ENCODE data around the gene EPAS1. TPM values are rescaled to one million over a fixed set of nuclear protein-coding genes. Genes with fewer than 3 reads are reported as not detected.

Gene EPAS1
- total and polyA plus RNA-seq, 9 of the 15 experiments (the other 6 are each of a cell fraction or from before 2014, with no cell fraction given), result 0.25 to 11.2 (median 4.1) TPM

DNA sequence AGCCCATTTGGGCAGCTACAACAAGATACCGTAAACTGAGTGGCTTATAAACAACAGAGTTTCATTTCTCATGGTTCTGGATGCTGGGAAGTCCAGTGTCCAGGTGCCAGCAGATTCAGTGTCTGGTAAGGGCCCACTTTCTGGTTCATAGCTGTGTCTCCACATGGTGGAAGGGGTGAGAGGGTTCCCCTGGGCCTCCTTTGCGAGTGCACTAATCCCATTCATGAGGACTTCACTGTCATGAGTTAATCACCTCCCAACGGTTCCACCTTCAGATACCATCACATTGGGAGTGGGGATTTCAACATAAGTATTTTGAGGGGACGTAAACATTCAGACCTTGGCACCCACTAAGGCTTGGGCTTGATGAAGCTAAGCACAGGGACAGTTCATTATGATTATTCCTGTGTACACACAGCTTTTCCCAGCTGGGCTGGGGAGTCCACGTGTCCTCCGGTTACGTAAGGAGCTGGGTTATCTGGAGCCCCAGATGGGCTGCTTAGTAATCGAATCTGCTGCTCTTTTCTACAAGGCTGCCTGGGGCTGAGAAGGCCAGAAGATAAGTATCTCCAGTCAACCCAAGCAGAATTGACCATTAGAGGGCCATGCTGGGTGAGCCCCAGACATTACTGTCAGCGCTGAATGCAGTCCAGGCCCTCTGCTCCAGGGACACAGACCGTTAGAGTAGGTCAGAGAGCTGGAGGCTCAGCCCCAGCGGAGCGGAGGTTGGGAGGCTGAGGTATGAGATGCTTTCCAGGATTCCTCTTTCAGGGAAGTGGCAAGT lies 42.7 kb downstream of the EPAS1 start (continued):
- TF ChIP-seq RBM22 (IDR thresholded peaks at IDR 0.05; ENCODE audit: low read depth, low read length, poor library complexity, severe bottlenecking) (no peak), CBX3 (IDR thresholded peaks at IDR 0.05; ENCODE audit: borderline replicate concordance in 1 of 2, low read length in 2 of 2) (peak in 1 of 2 experiments; percentile 93; a peak in 2 of 3 replicates), GTF2E2 (tag; IDR thresholded peaks at IDR 0.05) (0 out of 2 replicates have a peak, but pooled peaks have one; percentile 32), SOX6 (IDR thresholded peaks at IDR 0.05) (peak; percentile 96), SREBF2 (CRISPR knock-in tag; IDR thresholded peaks at IDR 0.05) (no peak), ZNF764 (CRISPR knock-in tag; IDR thresholded peaks at IDR 0.05; ENCODE audit: low read depth) (no peak), MCM3 (IDR thresholded peaks at IDR 0.05) (no peak), ADNP (tag; IDR thresholded peaks at IDR 0.05) (peak; percentile 50), MCM2 (IDR thresholded peaks at IDR 0.05; ENCODE audit: low read depth) (no peak), ETV6 (IDR thresholded peaks at IDR 0.05; ENCODE audit: borderline replicate concordance in 1 of 2, low read depth in 2 of 2, low read length in 1 of 2) (0 out of 4 replicates have a peak, but pooled peaks of 1 of the 2 experiments have one; percentile 70), ETV6 (CRISPR knock-in tag; IDR thresholded peaks at IDR 0.05; ENCODE audit: borderline replicate concordance) (no peak), RBFOX2 (IDR thresholded peaks at IDR 0.05; ENCODE audit: low read depth, low read length) (0 out of 2 replicates have a peak, but pooled peaks have one; percentile 20)
- TF ChIP-seq, protein P1, sequence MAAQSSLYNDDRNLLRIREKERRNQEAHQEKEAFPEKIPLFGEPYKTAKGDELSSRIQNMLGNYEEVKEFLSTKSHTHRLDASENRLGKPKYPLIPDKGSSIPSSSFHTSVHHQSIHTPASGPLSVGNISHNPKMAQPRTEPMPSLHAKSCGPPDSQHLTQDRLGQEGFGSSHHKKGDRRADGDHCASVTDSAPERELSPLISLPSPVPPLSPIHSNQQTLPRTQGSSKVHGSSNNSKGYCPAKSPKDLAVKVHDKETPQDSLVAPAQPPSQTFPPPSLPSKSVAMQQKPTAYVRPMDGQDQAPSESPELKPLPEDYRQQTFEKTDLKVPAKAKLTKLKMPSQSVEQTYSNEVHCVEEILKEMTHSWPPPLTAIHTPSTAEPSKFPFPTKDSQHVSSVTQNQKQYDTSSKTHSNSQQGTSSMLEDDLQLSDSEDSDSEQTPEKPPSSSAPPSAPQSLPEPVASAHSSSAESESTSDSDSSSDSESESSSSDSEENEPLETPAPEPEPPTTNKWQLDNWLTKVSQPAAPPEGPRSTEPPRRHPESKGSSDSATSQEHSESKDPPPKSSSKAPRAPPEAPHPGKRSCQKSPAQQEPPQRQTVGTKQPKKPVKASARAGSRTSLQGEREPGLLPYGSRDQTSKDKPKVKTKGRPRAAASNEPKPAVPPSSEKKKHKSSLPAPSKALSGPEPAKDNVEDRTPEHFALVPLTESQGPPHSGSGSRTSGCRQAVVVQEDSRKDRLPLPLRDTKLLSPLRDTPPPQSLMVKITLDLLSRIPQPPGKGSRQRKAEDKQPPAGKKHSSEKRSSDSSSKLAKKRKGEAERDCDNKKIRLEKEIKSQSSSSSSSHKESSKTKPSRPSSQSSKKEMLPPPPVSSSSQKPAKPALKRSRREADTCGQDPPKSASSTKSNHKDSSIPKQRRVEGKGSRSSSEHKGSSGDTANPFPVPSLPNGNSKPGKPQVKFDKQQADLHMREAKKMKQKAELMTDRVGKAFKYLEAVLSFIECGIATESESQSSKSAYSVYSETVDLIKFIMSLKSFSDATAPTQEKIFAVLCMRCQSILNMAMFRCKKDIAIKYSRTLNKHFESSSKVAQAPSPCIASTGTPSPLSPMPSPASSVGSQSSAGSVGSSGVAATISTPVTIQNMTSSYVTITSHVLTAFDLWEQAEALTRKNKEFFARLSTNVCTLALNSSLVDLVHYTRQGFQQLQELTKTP (IDR thresholded peaks at IDR 0.05; ENCODE audit: low read depth in 1 of 2, partially characterized antibody in 2 of 2), result peak; percentile 53 to 95
- TF ChIP-seq, protein P2, sequence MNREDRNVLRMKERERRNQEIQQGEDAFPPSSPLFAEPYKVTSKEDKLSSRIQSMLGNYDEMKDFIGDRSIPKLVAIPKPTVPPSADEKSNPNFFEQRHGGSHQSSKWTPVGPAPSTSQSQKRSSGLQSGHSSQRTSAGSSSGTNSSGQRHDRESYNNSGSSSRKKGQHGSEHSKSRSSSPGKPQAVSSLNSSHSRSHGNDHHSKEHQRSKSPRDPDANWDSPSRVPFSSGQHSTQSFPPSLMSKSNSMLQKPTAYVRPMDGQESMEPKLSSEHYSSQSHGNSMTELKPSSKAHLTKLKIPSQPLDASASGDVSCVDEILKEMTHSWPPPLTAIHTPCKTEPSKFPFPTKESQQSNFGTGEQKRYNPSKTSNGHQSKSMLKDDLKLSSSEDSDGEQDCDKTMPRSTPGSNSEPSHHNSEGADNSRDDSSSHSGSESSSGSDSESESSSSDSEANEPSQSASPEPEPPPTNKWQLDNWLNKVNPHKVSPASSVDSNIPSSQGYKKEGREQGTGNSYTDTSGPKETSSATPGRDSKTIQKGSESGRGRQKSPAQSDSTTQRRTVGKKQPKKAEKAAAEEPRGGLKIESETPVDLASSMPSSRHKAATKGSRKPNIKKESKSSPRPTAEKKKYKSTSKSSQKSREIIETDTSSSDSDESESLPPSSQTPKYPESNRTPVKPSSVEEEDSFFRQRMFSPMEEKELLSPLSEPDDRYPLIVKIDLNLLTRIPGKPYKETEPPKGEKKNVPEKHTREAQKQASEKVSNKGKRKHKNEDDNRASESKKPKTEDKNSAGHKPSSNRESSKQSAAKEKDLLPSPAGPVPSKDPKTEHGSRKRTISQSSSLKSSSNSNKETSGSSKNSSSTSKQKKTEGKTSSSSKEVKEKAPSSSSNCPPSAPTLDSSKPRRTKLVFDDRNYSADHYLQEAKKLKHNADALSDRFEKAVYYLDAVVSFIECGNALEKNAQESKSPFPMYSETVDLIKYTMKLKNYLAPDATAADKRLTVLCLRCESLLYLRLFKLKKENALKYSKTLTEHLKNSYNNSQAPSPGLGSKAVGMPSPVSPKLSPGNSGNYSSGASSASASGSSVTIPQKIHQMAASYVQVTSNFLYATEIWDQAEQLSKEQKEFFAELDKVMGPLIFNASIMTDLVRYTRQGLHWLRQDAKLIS (CRISPR knock-in tag; IDR thresholded peaks at IDR 0.05), result peak; percentile 84; the same call in 1 of the 2 replicates
- TF ChIP-seq, protein P3, sequence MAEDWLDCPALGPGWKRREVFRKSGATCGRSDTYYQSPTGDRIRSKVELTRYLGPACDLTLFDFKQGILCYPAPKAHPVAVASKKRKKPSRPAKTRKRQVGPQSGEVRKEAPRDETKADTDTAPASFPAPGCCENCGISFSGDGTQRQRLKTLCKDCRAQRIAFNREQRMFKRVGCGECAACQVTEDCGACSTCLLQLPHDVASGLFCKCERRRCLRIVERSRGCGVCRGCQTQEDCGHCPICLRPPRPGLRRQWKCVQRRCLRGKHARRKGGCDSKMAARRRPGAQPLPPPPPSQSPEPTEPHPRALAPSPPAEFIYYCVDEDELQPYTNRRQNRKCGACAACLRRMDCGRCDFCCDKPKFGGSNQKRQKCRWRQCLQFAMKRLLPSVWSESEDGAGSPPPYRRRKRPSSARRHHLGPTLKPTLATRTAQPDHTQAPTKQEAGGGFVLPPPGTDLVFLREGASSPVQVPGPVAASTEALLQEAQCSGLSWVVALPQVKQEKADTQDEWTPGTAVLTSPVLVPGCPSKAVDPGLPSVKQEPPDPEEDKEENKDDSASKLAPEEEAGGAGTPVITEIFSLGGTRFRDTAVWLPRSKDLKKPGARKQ (CRISPR knock-in tag; IDR thresholded peaks at IDR 0.05), result no peak
- TF ChIP-seq, protein P4, sequence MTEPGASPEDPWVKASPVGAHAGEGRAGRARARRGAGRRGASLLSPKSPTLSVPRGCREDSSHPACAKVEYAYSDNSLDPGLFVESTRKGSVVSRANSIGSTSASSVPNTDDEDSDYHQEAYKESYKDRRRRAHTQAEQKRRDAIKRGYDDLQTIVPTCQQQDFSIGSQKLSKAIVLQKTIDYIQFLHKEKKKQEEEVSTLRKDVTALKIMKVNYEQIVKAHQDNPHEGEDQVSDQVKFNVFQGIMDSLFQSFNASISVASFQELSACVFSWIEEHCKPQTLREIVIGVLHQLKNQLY (CRISPR knock-in tag; conservative IDR thresholded peaks at IDR 0.05), result no peak
